ENCODE results near the gene SLC2A4.

SLC2A4 gene

DNA sequence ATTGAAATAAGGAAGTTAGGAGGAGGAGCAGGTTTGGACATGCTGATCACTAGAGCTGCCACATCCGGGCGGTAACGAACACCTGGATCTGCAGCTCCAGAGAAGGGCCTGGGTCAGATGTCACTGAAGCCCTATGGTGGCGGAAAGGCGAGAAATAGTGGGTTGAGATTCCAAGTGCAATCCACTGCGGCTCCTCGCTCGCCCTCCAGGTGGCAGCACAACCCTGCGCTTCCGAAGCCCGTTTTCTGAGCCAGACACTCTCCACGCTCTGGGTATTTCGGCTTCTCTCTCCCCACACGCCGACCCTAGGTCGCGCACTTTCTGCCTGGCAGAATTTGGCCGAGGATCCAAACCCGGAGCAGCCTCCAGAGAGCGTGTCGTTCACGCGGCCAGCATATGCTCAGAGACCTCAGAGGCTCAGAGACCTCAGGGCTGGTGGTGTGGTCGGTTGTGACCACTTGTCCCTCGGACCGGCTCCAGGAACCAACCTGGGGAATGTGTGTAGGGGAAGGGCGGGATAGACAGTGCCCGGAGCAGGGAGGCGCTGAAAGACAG is 922 bp upstream of the SLC2A4 start:
- peak; percentile 85 for DNase-seq

DNA sequence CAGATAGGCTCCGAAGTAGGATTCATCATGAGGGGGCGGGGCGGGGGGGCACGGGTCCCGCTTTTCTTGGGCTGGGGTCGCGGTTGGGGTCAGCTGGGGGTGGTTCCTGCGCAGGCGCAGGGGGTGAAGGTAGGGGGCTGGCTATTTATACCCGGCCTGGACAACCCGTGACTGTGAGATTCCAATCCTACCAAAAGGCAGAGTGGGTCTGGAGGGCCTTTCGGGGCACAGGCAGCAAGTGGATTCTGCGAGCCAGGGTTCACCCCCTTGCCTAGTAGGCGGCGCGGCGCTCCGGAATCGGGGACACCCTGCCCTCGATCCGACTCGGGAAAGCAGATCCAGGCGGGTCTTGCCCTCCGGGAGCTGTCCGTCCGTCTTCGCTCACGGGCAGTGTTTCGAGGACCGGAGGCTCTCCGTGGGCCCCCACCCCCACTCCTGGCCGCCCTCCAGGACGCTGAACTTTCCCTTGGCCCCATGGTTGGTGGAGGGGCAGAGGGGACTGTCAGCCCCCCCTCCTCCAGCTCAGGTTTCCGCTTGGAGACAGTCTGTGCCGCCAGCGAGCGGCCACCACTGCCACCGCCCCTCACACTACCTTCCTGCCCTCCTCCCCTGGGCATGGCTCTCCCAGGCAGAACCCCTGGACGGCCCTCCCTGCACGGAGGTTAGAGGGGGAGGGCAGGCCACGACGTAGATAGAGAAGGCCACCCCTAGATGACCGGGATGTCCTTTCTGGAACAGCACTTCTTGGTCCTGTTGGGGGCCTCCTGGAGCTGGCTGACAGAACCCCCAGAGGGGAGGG is 634 bp downstream of the SLC2A4 start:
- DNase-seq = no peak

DNA sequence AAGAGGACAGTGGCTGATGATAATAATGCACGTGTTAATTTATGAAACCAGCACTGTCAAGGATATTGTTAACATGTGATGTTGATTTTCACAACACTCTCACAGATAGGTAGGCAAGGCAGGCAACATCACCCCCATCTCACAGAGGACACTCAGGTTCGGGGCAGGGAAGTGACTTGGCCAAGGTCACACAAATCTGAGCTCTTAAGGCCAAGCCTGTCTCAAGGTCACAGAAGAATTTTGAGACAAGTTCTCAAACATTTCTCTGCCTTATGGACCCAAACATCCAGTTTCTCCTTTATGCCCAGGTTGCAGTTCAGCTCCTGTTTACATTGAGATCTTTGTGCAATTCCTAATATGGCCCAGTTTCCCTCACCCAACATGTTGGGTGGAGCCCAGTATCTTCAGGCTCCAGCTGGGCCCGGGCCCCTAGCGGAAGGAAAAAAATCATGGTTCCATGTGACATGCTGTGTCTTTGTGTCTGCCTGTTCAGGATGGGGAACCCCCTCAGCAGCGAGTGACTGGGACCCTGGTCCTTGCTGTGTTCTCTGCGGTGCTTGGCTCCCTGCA is 1.3 kb downstream of the SLC2A4 start:
- DNase-seq = no peak

DNA sequence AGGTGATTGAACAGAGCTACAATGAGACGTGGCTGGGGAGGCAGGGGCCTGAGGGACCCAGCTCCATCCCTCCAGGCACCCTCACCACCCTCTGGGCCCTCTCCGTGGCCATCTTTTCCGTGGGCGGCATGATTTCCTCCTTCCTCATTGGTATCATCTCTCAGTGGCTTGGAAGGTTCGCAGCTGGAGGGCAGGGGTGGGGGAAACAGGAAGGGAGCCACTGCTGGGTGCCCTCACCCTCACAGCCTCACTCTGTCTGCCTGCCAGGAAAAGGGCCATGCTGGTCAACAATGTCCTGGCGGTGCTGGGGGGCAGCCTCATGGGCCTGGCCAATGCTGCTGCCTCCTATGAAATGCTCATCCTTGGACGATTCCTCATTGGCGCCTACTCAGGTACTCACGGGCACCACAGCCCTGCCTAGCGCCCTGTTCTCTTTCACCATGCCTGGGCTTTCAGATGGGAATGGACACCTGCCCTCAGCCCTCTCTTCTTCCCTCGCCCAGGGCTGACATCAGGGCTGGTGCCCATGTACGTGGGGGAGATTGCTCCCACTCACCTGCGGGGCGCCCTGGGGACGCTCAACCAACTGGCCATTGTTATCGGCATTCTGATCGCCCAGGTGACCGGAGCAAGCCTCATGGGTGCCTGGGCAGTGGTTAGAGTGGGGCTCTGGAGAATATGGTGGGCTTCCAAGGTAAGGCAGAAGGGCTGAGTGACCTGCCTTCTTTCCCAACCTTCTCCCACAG is 2.1 kb downstream of the SLC2A4 start:
- DNase-seq = no peak

DNA sequence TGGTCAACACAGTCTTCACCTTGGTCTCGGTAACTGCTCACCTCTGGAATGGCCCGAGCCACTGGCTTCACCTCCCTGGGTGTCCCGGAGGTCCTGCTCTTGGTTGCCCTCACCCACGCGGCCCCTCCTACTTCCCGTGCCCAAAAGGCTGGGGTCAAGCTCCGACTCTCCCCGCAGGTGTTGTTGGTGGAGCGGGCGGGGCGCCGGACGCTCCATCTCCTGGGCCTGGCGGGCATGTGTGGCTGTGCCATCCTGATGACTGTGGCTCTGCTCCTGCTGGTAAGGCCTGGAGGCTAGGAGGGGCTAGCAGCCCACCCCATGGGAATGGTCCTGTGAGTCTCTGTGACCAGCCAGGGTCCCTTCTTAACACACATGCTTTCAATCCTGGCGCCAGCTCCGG is 3.4 kb downstream of the SLC2A4 start:
- no peak for DNase-seq

DNA sequence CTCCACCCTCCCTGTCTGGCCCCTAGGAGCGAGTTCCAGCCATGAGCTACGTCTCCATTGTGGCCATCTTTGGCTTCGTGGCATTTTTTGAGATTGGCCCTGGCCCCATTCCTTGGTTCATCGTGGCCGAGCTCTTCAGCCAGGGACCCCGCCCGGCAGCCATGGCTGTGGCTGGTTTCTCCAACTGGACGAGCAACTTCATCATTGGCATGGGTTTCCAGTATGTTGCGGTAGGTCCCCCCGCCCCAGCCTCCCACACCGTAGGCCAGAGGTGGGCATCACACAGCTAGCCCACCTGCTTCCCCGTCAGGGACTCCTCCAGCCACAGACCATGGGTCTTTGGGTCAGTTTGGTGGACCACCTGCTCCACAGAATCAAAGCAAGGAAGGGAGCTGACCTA is 4.2 kb downstream of the SLC2A4 start:
- DNase-seq = no peak

DNA sequence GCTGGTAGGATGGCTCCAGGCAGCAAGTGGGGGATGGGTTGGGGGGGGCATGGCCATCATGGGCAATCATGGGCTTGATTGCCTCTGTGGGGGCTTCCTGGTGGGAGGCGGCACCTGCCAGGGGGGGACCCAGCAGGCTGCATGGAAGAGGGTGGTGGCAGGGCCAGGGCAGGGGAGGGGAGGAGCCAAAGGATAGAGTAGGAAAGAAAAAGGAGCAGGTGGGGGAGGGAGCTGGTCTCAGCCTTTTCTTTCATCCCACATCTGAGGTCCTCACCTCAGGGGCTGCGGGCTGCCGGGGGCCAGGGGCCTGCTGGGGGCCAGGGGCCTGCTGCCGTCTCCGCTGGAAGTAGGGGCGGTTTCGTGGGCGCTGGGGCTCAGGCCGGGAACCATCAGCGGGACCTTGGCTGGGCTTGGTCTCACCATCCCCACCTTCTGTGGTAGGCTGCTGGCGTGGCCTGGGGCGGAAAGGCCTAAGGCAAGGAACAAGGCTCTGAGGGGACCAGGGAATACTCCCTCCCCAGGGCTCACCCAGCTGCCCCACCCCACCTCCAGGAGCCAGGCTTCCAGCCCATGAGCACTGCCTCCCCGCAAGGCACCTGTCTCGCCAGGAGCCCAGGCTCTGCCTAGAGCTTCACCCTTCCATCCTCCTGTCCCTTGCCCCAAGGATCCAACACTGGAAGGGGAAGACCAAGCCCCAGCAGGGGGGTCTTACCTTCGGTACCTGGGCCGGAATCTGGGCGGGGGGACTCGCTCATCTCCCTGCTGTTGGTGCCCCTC is 7.9 kb downstream of the SLC2A4 start:
- DNase-seq = no peak

DNA sequence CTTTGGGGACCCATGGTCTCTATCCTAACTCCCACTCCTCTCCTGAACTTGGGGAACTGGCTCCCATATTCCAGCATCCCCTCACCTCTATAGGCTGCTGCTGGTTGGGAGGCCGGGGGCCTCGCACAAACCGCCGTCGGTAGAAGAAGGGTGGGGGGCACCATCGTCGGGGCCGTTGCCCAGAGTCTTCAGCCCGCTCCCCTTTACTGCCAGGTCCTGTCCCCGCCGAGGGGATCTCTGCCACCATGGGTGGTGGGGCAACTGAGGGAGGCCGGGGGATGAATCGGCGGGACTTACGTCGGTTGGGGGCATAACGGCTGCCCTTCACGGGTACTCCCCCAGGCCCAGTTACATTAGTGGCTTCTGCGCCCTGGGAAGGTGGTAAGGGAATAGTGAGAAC is 8.6 kb downstream of the SLC2A4 start:
- no peak for DNase-seq

DNA sequence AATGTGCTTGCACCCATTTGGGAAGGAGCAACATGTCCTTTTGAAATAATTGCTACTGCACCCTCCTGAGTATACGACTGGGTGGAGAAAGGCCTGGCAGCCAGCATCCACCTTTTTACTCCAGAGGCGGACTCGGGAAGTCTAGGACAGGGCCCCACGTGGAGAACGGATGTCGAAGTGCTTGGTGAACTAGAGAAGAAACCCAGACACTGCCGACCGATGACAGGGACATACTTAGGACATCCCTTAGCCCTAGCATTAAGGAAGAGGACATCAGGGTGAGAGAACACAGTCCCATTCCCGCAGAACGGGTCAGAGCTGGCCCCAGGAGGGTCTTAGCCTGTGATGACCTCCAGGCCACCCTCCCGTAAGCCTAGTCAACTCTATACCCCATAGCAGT is 9.2 kb downstream of the SLC2A4 start:
- DNase-seq = no peak

DNA sequence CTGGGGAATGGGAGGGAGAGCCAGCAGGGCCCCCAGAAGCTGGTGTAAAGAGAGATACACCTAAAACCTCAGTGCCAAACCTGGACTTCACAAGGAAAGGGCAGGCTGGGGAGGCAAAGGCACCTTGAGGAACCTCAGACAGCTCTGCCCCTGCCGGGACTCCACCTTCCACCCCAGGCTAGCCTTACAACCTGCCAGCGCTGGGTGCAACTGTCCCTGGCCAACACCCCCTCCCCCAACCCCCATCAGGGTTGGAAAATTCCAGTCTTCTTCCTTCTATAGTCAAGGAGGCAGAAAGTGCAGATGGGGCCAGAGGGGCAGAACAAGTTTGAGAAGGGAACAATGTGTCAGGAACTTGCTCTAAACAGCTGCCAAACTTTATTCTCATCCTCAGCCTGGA is 10.7 kb downstream of the SLC2A4 start:
- DNase-seq = no peak

DNA sequence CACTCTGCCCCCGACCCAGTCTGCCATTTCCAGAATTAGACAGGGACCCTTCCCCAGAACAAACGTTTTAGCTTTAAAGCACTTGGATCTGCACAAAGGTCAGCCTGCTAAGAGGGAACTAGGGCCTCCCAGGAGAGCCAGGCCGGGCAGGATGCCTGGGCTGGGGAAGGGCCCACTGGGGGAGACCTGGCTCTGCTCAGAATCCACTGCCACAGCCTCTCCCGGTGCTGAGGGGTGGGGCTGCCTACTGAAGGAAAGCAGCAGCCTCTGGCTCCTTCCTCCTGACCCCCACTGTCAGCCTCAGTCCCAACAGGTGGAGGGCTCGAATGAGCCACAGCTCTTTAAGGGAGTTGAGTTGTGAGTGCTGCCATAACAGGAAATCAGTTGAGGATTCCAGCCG is 11.2 kb downstream of the SLC2A4 start:
- no peak for DNase-seq

DNA sequence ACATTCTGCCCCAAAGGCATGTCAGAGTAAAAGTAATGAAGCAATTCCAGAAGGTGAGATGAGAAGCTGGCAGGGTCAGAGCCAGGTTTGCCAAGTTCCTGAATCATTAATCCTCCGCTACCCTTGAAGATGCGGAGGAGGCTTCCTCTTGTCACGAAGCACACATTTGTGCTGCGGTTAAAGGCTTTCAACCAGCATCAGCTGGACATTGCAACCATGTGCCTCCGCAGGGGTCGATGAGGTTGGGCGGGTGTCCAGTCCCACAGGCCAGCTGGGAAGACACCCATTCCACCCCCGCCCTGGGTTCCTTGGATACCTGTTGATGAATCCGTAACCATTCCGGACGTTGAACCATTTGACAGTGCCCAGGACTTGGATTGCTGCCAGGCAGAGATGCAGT is 11.6 kb downstream of the SLC2A4 start:
- no peak for DNase-seq

DNA sequence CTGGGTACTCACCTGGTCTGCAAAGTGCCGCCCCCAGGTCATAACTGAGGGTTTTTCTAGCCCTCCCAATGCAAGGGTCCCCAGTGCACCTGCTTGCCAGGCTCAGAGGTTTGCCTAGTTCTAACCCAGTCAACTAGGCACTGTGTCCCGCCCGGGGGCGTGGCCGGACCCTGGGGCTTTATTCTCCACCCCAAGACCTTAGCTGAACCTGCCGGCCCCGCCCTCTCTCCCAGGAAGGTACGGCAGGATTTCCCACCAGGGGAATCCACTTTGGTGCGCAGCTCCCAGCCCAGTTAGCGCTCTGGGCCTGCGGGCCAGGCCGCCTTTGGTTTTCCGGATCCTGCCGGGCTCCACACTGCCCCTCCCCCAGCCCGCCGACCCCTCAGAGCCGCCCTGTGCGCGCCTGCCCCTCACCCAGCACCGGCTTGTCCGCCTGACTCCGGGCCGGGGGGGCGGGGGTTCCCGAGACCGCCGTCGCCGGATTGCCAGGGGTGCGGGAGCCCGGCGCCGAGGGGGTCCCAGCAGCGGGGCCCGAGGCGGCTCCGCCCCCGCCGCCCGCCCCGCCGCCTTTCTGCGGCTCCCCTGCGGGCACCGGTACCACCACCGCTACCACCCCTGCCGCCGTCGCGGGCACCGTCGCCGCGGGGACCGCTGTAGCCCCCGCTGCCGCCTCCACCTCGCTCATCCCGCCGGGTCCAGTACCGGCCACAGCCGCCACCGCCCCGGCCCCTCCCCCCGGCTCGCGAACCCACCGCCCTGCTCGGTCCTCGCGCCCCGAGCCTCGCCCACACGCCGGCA is 12.5 kb downstream of the SLC2A4 start:
- DNase-seq = no peak

DNA sequence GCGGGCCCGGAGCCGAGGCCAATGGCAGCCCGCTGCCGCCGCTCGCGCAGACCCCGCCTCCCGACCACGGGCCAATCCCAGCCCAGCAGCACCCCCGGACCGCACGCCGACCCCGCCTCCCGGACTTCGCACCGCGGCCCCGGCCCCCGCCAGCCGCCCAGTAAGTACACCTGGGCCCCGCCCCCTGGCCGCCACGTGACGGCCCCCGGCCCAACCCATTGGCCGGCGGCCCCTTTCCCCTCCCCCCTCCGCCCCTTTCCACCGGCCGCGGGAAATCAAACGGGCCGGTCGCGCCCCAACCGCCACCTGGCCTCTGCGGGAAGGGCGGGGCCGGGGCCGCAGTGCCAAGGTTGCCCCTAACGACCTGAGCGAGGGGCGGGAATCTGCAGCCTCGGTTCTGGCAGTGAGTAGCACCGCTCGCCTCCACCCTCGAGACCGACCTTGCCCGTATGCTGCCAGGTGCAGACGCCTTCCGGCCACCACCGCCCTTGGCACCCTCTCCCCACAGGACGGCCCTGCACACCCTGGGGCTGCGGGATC is 13.2 kb downstream of the SLC2A4 start, which contains the start of gene YBX2:
TSS of gene YBX2 (minus strand) at position 26 of the 540 bp plus-strand sequence. CDS start 139 bp downstream, outside the sequence.
- DNase-seq = peak; percentile 68

DNA sequence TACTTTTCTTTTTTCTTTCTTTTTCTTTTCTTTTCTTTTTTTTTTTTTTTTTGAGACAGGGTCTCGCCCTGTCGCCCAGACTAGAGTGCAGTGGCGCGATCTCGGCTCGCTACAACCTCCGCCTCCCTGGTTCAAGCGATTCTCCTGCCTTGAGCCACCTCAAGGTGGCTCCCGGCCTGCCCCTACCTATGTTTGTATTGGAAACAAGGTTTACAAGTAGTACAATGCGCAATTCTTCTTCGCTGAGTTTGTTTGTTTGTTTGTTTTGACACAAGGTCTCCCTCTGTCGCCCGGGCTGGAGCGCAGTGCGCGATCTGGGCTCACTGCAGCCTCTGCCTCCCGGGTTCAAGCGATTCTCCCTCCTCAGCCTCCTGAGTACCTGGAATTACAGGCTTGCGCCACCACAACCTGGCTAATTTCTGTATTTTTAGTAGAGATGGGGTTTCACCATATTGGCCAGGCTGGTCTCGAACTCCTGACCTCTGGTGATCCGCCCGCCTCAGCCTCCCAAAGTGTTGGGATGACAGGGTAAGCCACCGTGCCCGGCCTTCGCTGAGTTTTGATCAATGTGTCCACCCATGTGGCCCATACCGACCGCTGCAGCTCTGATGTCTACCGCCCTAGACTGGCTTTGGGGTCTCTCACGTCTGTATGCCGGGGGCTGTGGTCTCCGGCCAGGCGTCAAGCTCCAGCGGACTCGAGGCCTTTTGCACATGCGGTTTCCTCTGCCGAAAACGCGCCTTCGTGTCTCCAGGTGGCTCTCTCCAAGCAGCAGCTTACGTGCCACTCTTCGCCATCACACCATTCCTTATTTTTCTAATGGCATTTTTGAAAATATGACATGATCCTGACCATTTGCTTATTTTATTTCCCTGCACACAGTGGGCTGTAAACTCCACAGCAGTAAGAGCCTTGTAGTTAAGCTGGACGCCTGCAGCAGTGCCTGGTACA is 14.0 kb downstream of the SLC2A4 start:
- DNase-seq = no peak

DNA sequence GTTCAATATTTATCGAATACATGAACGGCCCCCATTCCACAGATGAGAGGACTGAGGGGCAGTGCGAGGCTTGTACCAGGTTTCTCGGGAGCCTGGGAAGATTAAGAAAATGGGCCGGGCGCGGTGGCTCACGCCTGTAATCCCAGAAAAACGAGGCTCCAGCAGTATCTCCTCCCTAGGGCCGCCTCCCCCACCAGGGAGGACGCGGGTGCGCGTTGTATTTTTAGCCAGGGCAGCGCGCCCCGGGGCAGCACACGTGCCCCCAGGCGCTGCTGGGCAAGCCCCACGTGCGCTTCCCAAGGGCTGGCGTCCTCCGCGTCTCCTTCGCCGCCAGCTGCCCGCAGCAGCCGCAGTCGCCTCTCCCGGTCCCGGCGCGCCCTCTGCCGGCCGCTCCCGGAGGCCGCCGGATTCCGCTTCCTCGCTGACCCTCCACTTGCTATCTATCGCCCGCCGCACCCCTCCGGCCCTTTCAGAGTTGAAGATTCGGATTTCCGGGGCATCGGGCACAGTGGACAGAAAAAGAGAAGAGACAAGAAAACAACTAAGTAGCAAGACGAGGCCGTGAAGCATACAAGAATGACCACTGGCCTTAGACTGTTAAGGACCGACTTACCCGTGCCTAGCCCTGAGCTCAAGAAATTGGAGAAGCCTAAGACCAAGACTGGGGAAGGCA is 14.8 kb downstream of the SLC2A4 start:
- peak; percentile 51 for DNase-seq

DNA sequence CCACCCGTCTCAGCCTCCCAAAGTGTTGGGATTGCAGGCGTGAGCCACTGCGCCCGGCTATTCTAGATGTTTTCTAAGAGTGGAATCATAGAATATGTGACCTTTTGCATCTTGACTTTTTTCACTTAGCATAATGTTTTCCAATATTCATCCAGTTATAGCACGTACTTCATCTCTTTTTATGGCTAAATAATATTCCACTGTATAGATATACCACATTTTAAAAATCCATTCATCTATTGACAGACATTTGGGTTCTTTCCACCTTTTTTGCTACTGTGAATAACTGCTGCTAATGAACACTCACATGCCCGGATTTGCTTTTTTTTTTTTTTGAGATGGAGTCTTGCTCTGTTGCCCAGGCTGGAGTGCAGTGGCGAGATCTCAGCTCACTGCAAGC is 22.7 kb downstream of the SLC2A4 start:
- DNase-seq = no peak

DNA sequence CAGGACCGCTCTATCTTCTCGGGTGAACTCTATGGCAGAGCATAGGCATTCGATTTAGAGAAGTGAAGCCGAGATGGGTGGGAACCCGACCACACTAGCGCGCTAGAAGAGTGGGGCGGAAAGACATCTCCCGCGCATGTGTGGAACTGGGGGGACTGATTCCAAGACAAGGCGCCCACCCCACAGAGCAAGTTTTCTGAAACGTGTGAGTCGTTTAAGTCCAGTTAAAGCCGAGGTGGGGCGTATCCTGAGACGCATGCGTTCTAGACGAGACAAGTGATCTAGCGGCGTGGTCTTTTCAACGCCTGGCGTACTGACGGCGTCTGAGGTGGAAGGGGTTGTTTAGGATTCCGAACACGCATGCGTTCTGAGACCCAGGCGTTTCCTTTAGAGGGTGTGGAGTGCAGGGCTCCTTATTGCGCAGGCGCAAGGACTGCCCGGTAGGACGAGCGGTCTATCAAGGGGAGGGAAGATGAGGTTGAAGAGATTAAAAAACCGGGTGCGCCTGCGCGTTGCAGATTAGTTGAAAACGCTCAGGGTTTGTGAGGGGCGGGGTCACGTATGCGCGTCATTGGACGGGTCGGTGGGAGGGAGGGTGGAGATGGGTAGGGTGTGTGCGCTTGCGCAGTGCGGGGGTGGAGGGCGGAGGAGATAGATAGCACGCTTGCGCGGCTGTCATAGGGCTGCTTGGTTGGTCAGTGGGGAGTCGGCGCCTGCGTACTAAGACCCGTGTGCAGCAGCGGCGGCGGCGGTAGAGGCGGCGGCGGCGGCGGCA is 25.6 kb downstream of the SLC2A4 start, which contains the start of gene EIF5A:
TSS of gene EIF5A (plus strand) at position 718 of the 775 bp plus-strand sequence. CDS start 2,008 bp downstream, outside the sequence.
- peak; percentile 100 for DNase-seq

Measured in CD4-positive, alpha-beta T cell treated with Interleukin-4 for 4 hours (primary cell).